Sigmoid colon (tissue), 4 donors: Measurements from ENCODE around the gene NFATC1.

Source experiments
- CTCF ChIP-seq, 4 experiments: fragments of 450-650 bp in 3 of 4; fragments of 200-600 bp in 1 of 4; IDR thresholded peaks; one replicate each; pipeline ENCODE4 v1.5.1; 2016 to 2019; ENCODE audit warnings: antibody characterized with exemption in 4 of 4, mild to moderate bottlenecking in 3 of 4, moderate library complexity in 2 of 4
- EP300 ChIP-seq, 4 donors: sonication (generic); formaldehyde crosslinking; IDR thresholded peaks; one replicate each; pipeline ENCODE4 v1.6.1; 2017; ENCODE audit warnings: antibody characterized with exemption in 4 of 4
- POLR2A ChIP-seq, 2 donors: fragments of 450-650 bp; IDR thresholded peaks; one replicate each; pipeline ENCODE4 v1.6.1; 2016; ENCODE audit warnings: antibody characterized with exemption in 2 of 2, mild to moderate bottlenecking in 2 of 2, moderate library complexity in 2 of 2

DNA sequence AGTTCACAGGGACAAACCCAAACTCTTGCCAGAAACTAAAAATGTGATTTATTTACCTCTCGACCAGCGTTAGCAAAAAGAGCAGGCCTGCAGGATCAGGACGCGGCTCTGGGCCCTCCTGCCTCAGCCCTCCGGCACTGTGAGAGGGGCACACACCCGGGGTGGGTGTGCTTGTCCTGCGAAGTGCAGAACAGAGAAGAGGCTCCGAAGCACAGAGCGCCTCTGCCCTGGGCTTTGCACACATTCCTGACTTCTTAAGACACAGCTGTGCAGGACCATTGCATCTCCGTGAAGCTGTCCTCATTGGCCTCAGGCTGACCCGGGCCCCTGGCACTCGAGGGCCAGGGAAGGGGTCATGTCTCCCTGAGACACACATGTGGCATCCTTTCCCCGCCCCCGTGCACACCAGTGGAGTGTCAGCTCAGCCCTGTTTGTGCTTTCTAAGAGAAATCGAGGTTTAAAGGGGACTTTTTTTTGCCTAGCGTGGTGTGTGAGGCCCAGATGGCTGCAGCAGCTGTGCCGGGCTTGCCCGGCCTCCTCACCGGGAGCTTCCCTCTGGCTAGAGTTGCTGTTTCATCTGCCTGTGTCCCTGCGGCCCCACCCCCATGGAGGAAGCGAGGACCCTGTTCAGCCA, 9.9 kb upstream of the NFATC1 start:
- TF ChIP-seq POLR2A (IDR thresholded peaks at IDR 0.05) (no peak), EP300 (IDR thresholded peaks at IDR 0.05) (no peak), CTCF (IDR thresholded peaks at IDR 0.05) (no peak)
